PC-9 (cell line): ENCODE measurements around the gene CHKB. TPM values are rescaled to one million over a fixed set of nuclear protein-coding genes. Genes with fewer than 3 reads are reported as not detected.

Experiments used
- BruUV-seq: library from RNA; stranded (reverse); fragments of 400-500 nt; replicated peaks from 2 replicates; lab custom pipeline; 2021; lab: Mats Ljungman, UMichigan
- CTCF ChIA-PET: fragments of 300-600 bp; sonication (Branson Sonifier 250); formaldehyde crosslinking; loops from one replicate; lab custom pipeline; 2022; ENCODE audit warnings: antibody characterized with exemption; lab: Charles Lee
- POLR2A ChIA-PET: fragments of 300-600 bp; sonication (Branson Sonifier 250); formaldehyde crosslinking; loops from one replicate; lab custom pipeline; 2022; ENCODE audit warnings: antibody characterized with exemption; ENCODE audit not compliant: unreplicated experiment; lab: Charles Lee
- DNase-seq, 2 experiments: peaks; one replicate each; pipeline versions ENCODE4 v3.0.0 to v3.0.0-alpha.2; 2015 to 2022; ENCODE audit warnings: mixed read lengths in 1 of 2
- H2AFZ ChIP-seq: fragments of 200-600 bp; sonication (generic); 2 replicates; pipeline ENCODE4 v1.8.1; 2017; ENCODE audit warnings: antibody characterized with exemption
- H3F3A ChIP-seq: fragments of 200-600 bp; sonication (generic); 2 replicates; pipeline ENCODE4 v1.8.1; 2017; ENCODE audit warnings: antibody characterized with exemption, mild to moderate bottlenecking, low read depth; ENCODE audit not compliant: insufficient read depth
- H3K27ac ChIP-seq: fragments of 200-600 bp; sonication (generic); 2 replicates; pipeline ENCODE4 v1.6.1; 2016; ENCODE audit warnings: mixed run types
- H3K27me3 ChIP-seq: fragments of 200-600 bp; sonication (generic); 2 replicates; pipeline ENCODE4 v1.6.1; 2016; ENCODE audit warnings: low read depth, mixed run types; ENCODE audit not compliant: insufficient read depth
- H3K36me3 ChIP-seq: fragments of 200-600 bp; sonication (generic); 2 replicates; pipeline ENCODE4 v1.6.1; 2016; ENCODE audit warnings: low read depth, mixed run types
- H3K4me1 ChIP-seq: fragments of 200-600 bp; sonication (generic); replicated peaks from 2 replicates; pipeline ENCODE4 v1.6.1; 2016; ENCODE audit warnings: mixed run types; ENCODE audit not compliant: insufficient read depth
- H3K4me2 ChIP-seq: fragments of 200-600 bp; sonication (generic); 2 replicates; pipeline ENCODE4 v1.6.1; 2017; ENCODE audit warnings: mixed run types
- H3K4me3 ChIP-seq: fragments of 200-600 bp; sonication (generic); 2 replicates; pipeline ENCODE4 v1.6.1; 2016; ENCODE audit warnings: mixed run types
- H3K79me2 ChIP-seq: fragments of 200-600 bp; sonication (generic); 2 replicates; pipeline ENCODE4 v1.6.1; 2017; ENCODE audit warnings: low read depth, mixed run types
- H3K9me2 ChIP-seq: fragments of 200-600 bp; sonication (generic); 2 replicates; pipeline ENCODE4 v1.8.1; 2017; ENCODE audit warnings: mild to moderate bottlenecking; ENCODE audit not compliant: insufficient read depth
- H3K9me3 ChIP-seq: fragments of 200-600 bp; sonication (generic); 2 replicates; pipeline ENCODE4 v1.8.1; 2016; ENCODE audit warnings: low read depth; ENCODE audit not compliant: insufficient read depth
- H4K20me1 ChIP-seq: fragments of 200-600 bp; sonication (generic); 2 replicates; pipeline ENCODE4 v1.8.1; 2017; ENCODE audit not compliant: insufficient read depth
- CTCF ChIP-seq: fragments of 200-600 bp; sonication (generic); conservative IDR thresholded peaks from 2 replicates; pipeline ENCODE4 v1.6.1; 2017; ENCODE audit warnings: mixed run types, antibody characterized with exemption, mild to moderate bottlenecking, moderate library complexity
- EZH2 ChIP-seq: fragments of 200-600 bp; sonication (generic); IDR thresholded peaks from 2 replicates; pipeline ENCODE4 v1.8.0; 2017; ENCODE audit warnings: antibody characterized with exemption, low read depth
- intact Hi-C: fragments of 100-400 bp; cut with micrococcal nuclease; formaldehyde crosslinking; loops from one replicate; pipeline ENCODE4 v1.10.0; 2022; ENCODE audit not compliant: unreplicated experiment
- total RNA-seq: library from RNA; stranded (reverse); gene quantifications from 2 replicates; pipeline ENCODE4 v1.2.3, GENCODE V29; 2021

CHKB gene
- total RNA-seq, 1 experiment from 2014 or later, result 60.0 TPM

GRCh38 chr22:50577697-50577986 lies 5.0 kb downstream of the CHKB start:
- H3K9me2 ChIP-seq, result no peaks in the 10 kb centered on the region
- H2AFZ ChIP-seq, result no peak overlapping the region
- peaks cover 11% of the 10 kb centered on the region for H3K4me1 ChIP-seq
- no peaks in the 10 kb centered on the region for H3K27me3 ChIP-seq
- H3K36me3 ChIP-seq, result peaks cover 16% of the 10 kb centered on the region; the same call in 1 of the 2 replicates
- H4K20me1 ChIP-seq, result no peaks in the 10 kb centered on the region
- H3F3A ChIP-seq, result peaks cover 10% of the 10 kb centered on the region; the same call in 1 of the 2 replicates
- peaks cover 22% of the 10 kb centered on the region for H3K79me2 ChIP-seq
- TF ChIP-seq EZH2, result no peak
- TF ChIP-seq CTCF, result no peak
- H3K4me3 ChIP-seq, result no peak overlapping the region
- DNase-seq, result no peak
- POLR2A ChIA-PET, result no interaction called here
- no TSS peak for BruUV-seq
- intact Hi-C loops, result no loop called here
- H3K9me3 ChIP-seq, result no peaks in the 10 kb centered on the region
- no peak overlapping the region for H3K4me2 ChIP-seq
- CTCF ChIA-PET, result no interaction called here
- no peak overlapping the region for H3K27ac ChIP-seq

- intact Hi-C loops, result no loop called here
Observed at GRCh38 chr22:50576806-50577696, 5.6 kb downstream of the CHKB start.

GRCh38 chr22:50576070-50576469 lies 6.6 kb downstream of the CHKB start:
- ChIA-PET CTCF (no interaction called here), POLR2A (no interaction called here)
- no TSS peak for BruUV-seq

More at GRCh38 chr22:50576806-50577696, 5.6 kb downstream of the CHKB start:
- Histone ChIP-seq H3F3A (peaks cover 10% of the 10 kb centered on the region; the same call in 1 of the 2 replicates), H2AFZ (no peak overlapping the region), H3K4me3 (no peak overlapping the region), H3K27ac (no peak overlapping the region), H3K27me3 (no peaks in the 10 kb centered on the region), H3K9me2 (no peaks in the 10 kb centered on the region), H3K9me3 (no peaks in the 10 kb centered on the region), H3K4me2 (no peak overlapping the region), H3K4me1 (peaks cover 11% of the 10 kb centered on the region), H3K36me3 (peaks cover 22% of the 10 kb centered on the region; the same call in 1 of the 2 replicates), H3K79me2 (peaks cover 21% of the 10 kb centered on the region), H4K20me1 (no peaks in the 10 kb centered on the region)
- no peak for TF ChIP-seq CTCF
- TF ChIP-seq EZH2, result no peak
- POLR2A ChIA-PET, result no interaction called here
- CTCF ChIA-PET, result no interaction called here
- no peak for DNase-seq
- no TSS peak for BruUV-seq

More at GRCh38 chr22:50576070-50576469, 6.6 kb downstream of the CHKB start:
- DNase-seq, result peak; percentile 24 to 60
- Histone ChIP-seq H3K27ac (no peak overlapping the region), H3K9me3 (no peaks in the 10 kb centered on the region), H3F3A (peaks cover 10% of the 10 kb centered on the region; the same call in 1 of the 2 replicates), H3K9me2 (no peaks in the 10 kb centered on the region), H3K4me1 (0 out of 2 replicates have a peak, but pooled peaks cover 2% of the 10 kb centered on the region), H3K4me2 (no peak overlapping the region), H3K27me3 (no peaks in the 10 kb centered on the region), H3K36me3 (peaks cover 23% of the 10 kb centered on the region; the same call in 1 of the 2 replicates), H2AFZ (no peak overlapping the region), H4K20me1 (no peaks in the 10 kb centered on the region), H3K79me2 (peaks cover 11% of the 10 kb centered on the region), H3K4me3 (no peak overlapping the region)
- TF ChIP-seq CTCF (peak; percentile 57; the same call in 1 of the 2 replicates), EZH2 (no peak)
- intact Hi-C loops, result no loop called here
